Measurements from ENCODE around the gene MAPK8IP3.
A peak's percentile ranks its signal among the peaks of the same experiment; 100 is the strongest.

The MAPK8IP3 gene, protein sequence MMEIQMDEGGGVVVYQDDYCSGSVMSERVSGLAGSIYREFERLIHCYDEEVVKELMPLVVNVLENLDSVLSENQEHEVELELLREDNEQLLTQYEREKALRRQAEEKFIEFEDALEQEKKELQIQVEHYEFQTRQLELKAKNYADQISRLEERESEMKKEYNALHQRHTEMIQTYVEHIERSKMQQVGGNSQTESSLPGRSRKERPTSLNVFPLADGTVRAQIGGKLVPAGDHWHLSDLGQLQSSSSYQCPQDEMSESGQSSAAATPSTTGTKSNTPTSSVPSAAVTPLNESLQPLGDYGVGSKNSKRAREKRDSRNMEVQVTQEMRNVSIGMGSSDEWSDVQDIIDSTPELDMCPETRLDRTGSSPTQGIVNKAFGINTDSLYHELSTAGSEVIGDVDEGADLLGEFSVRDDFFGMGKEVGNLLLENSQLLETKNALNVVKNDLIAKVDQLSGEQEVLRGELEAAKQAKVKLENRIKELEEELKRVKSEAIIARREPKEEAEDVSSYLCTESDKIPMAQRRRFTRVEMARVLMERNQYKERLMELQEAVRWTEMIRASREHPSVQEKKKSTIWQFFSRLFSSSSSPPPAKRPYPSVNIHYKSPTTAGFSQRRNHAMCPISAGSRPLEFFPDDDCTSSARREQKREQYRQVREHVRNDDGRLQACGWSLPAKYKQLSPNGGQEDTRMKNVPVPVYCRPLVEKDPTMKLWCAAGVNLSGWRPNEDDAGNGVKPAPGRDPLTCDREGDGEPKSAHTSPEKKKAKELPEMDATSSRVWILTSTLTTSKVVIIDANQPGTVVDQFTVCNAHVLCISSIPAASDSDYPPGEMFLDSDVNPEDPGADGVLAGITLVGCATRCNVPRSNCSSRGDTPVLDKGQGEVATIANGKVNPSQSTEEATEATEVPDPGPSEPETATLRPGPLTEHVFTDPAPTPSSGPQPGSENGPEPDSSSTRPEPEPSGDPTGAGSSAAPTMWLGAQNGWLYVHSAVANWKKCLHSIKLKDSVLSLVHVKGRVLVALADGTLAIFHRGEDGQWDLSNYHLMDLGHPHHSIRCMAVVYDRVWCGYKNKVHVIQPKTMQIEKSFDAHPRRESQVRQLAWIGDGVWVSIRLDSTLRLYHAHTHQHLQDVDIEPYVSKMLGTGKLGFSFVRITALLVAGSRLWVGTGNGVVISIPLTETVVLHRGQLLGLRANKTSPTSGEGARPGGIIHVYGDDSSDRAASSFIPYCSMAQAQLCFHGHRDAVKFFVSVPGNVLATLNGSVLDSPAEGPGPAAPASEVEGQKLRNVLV (N-terminal part only)

DNA sequence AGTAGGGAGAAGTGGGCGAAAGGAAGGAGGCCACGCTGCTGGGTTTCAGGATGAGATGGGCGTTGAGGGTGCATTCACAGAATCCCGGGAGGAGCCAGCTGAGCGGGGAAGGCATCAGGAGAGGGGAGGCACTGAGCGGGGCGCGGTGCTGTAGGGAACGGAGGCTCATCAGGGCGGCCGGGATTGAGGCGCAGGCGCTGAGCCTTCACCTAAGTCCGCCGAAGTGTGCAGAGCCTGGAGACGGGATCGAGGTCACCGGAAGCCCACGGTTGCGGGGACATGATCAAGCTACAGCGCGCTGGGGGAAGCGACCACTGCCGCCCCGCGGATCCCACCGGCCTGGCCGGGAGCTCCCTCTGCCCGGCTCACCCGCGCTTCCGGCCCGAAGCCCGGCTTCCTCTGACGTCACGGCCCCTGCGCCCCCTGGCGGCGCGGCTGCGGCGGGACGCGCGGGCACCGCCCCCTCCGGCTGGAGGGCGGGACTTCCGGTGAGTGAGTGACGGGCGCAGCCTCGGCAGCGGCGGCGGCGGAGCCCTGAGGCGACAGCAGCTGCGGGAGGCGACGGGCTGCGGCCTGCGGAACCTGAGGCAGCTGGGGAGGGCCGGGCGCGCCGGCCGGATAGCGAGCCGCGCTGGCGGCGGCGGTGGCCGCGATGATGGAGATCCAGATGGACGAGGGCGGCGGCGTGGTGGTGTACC lies at the start of gene MAPK8IP3:
Gene MAPK8IP3 (plus strand): TSS at position 508 of the 698 bp plus-strand sequence. CDS start 145 bp downstream, at position 653.
- peak within 1 kb of the TSS; percentile 100 for H3K27ac Mint-ChIP-seq
- peak within 1 kb of the TSS; percentile 100 for H3K4me3 Mint-ChIP-seq
- H3K36me3 Mint-ChIP-seq (ENCODE audit: low read depth) = peaks cover 11% of the 10 kb centered on the region
- no peaks in the 10 kb centered on the region for H3K27me3 Mint-ChIP-seq (ENCODE audit: low read depth)
- no peaks in the 10 kb centered on the region for H3K9me3 Mint-ChIP-seq
- H3K4me1 Mint-ChIP-seq (ENCODE audit: low read depth) = peaks cover 31% of the 10 kb centered on the region

DNA sequence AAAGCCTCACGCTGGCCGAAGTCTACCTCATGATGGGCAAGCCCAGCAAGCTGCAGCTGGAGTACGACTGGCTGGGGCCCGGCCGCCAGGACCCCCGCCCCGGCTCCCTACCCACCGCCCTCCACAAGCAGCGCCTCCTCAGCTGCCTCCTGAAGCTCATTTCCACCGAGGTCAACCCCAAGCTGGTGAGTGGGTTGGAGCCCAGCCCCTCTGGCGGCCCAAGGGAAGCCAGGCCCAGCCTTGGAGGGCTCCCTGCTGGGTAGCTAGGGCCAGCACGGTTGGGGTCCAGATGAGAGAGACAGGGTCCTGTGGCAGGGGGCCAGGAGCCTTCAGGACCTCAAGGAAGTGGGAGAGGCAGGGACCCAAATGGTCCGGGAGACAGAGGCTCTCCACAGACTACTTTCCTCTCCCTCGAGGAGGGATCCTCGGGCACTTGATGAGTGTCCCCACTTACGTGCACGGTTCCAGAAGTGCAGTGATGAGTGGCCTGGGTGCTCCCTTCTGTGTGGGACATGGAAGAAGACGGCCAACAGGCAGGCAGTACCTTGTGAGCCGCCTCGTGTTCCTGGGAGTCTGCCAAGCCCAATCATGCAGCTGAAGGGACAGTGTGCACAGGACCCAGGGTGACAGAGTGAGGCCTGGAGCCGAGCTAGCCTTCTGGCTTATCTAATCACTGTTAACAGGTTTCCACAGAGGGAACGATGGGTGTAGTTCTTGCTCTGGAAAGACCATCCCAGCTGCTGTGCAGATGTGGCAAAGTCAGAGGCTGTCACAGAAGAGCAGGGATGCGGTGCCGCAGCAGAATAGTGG lies 49.0 kb upstream of the MAPK8IP3 start:
- Mint-ChIP-seq H3K27ac (no peak overlapping the region), H3K36me3 (ENCODE audit: low read depth) (peaks cover 17% of the 10 kb centered on the region), H3K4me1 (ENCODE audit: low read depth) (no peaks in the 10 kb centered on the region), H3K9me3 (no peaks in the 10 kb centered on the region), H3K4me3 (no peak overlapping the region), H3K27me3 (ENCODE audit: low read depth) (no peaks in the 10 kb centered on the region)

DNA sequence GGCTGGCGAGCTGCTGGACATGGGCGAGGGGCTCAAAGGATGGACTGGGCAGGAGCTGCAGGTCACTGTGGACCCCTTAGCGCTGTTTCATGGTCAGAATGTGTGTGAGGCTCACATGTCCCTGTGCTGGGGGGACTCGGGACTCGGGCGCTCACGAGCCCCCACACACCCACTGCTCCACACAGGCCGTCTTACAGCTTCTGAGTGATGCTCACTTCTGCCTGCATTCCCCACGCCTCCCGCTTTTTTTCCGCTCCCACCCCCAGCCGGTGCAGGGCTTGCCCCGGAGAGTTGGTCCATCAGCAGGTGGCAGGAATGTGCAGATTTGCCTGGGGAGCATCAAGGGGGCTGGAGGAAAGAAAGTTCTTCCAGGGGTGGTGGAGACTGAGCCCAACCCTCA lies 48.2 kb upstream of the MAPK8IP3 start:
- no peaks in the 10 kb centered on the region for H3K27me3 Mint-ChIP-seq (ENCODE audit: low read depth)
- H3K27ac Mint-ChIP-seq = no peak overlapping the region
- H3K9me3 Mint-ChIP-seq = no peaks in the 10 kb centered on the region

DNA sequence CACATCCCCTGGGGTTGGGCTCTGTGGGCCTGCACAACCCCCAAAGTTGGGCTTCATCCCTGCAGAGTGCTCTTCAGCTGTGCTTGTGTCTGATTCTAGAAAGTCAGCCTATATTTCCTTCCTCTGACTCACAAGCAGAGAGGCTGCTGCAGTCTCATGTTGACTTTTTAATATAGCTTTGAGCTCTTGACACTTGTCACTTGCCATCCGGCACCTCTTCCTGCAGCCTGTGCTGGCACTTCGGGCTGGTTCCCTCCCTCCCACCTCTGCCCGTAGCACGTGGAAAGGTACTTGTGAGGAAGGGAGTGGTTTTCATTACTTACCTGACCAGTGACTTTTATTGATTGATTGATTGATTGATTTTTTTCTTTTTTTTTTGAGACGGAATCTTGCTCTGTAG lies 47.0 kb upstream of the MAPK8IP3 start:
- Mint-ChIP-seq H3K4me3 (no peak overlapping the region), H3K9me3 (no peaks in the 10 kb centered on the region), H3K27ac (no peak overlapping the region), H3K36me3 (ENCODE audit: low read depth) (peaks cover 17% of the 10 kb centered on the region), H3K27me3 (ENCODE audit: low read depth) (no peaks in the 10 kb centered on the region), H3K4me1 (ENCODE audit: low read depth) (no peaks in the 10 kb centered on the region)

More for the DNA sequence above, 48.2 kb upstream of the MAPK8IP3 start:
- Mint-ChIP-seq H3K4me3 (no peak overlapping the region), H3K4me1 (ENCODE audit: low read depth) (no peaks in the 10 kb centered on the region), H3K36me3 (ENCODE audit: low read depth) (peaks cover 15% of the 10 kb centered on the region)

DNA sequence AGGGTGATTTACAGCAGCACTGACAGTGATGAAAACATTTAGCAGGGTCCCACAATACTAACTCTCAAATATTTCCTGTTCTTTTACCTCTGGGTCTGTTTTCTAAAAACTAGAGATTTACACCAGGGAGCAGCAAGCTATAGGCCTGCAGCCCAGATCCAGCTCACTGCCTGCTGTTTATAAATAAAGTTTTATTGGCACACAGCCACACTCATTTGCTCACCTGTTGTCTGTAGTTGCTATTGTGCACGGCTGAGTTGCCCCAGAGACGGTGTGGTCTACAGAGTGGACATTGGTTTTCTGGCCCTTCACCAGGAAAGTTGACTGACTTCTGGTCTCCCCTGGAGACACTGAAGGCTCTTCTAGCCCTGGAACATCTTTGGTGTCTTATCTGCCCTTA lies 44.2 kb upstream of the MAPK8IP3 start:
- Mint-ChIP-seq H3K36me3 (ENCODE audit: low read depth) (peaks cover 17% of the 10 kb centered on the region), H3K4me3 (no peak overlapping the region), H3K9me3 (no peaks in the 10 kb centered on the region), H3K27me3 (ENCODE audit: low read depth) (no peaks in the 10 kb centered on the region), H3K4me1 (ENCODE audit: low read depth) (no peaks in the 10 kb centered on the region), H3K27ac (no peak overlapping the region)

DNA sequence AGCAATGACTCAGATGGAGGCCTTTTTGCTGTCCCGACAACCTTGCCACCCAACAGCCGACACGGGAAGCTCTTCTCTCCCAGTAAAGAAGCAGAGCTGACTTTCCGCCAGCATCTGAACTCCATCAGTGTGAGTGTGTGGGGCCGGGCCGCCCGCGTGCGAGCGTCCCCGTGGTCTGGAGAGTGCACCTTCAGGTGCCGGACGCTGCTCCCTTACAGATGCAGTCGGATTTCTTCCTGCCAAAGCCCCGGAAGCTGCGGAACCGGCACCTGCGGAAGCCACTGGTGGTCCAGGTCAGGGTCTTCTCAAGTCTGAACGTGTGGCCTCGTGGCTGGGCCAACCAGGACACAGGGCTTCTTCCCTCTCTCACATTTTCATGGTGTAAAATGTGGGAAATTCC lies 43.5 kb upstream of the MAPK8IP3 start:
- Mint-ChIP-seq H3K9me3 (no peaks in the 10 kb centered on the region), H3K4me1 (ENCODE audit: low read depth) (no peaks in the 10 kb centered on the region), H3K4me3 (no peak overlapping the region), H3K36me3 (ENCODE audit: low read depth) (peaks cover 17% of the 10 kb centered on the region), H3K27ac (no peak overlapping the region), H3K27me3 (ENCODE audit: low read depth) (no peaks in the 10 kb centered on the region)

DNA sequence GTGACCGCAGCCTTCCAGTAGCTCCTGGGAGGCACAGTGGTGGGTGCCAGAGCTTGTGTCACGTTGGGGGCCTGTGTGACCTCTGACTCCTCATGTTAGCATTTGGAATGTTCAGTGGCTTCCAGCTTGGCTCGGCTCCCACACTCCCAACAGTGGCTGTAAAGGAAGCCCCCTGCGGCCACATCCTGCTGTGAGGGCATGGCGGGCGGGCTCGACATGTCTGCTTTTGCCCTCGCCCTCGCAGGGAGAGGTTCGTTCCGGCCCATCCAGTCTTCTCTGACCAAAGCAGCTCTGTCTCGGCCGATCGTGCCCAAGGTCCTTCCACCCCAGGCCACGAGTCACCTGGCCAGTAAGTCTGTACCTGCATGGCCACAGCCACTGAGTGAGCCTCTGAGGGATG lies 40.2 kb upstream of the MAPK8IP3 start:
- Mint-ChIP-seq H3K27me3 (ENCODE audit: low read depth) (no peaks in the 10 kb centered on the region), H3K9me3 (no peaks in the 10 kb centered on the region), H3K4me1 (ENCODE audit: low read depth) (no peaks in the 10 kb centered on the region), H3K36me3 (ENCODE audit: low read depth) (peaks cover 25% of the 10 kb centered on the region), H3K27ac (no peak overlapping the region), H3K4me3 (no peak overlapping the region)

DNA sequence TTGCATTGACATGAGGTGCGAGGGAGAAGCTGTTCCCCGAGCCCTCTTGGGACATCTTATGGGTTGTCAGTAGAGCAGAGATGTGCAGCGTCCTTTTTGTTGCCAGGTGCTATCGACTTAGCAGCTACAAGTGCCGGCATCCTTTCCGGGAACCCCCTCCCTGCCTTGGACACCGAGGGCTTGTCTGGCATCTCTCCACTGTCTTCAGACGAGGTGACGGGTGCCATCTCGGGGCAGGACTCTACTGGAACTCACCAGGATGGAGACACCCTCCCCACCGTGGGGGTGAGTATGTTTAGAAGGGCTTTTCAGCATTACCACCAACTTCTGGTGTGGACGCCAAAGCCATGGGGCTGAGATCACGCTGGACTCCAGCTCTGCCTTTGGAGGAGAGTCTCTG lies 39.7 kb upstream of the MAPK8IP3 start:
- Mint-ChIP-seq H3K27me3 (ENCODE audit: low read depth) (no peaks in the 10 kb centered on the region), H3K27ac (no peak overlapping the region), H3K9me3 (no peaks in the 10 kb centered on the region), H3K36me3 (ENCODE audit: low read depth) (peaks cover 30% of the 10 kb centered on the region), H3K4me3 (no peak overlapping the region), H3K4me1 (ENCODE audit: low read depth) (no peaks in the 10 kb centered on the region)

DNA sequence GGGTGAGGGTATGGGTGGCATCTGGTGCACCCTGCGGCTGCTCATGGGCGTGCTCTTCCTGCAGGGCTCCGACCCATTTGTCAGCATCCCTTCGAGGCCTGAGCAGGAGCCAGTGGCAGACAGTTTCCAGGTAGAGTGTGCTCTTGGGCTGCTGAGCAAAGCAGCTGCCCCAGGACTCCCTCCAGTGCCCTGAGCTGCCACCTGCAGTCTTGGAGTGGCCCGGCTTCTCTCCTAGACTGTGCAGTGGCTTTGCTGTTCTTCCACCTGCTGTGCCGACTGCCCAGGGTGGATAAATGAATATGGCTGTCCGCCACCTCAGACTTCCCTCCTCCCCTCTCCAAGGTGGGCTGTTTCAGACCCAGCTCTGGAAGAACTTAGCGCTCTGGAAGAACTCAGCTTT lies 38.7 kb upstream of the MAPK8IP3 start:
- Mint-ChIP-seq H3K9me3 (no peaks in the 10 kb centered on the region), H3K27ac (no peak overlapping the region), H3K27me3 (ENCODE audit: low read depth) (no peaks in the 10 kb centered on the region), H3K4me3 (no peak overlapping the region), H3K4me1 (ENCODE audit: low read depth) (no peaks in the 10 kb centered on the region), H3K36me3 (ENCODE audit: low read depth) (peaks cover 37% of the 10 kb centered on the region)

DNA sequence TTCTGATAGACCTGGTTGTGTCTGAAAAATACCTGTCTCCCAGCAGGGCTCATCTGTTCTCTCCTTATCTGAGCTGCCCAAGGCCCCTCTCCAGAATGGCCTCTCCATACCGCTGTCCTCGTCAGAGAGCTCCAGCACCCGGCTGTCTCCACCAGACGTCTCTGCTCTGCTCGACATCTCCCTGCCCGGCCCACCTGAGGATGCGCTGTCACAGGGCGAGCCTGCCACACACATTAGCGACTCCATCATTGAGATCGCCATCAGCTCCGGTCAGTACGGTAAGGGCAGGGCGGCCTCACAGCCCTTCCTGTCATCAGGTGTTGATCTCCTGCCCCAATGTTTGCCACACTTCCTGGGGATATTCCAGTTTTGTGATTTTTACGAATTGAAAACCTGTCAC lies 38.1 kb upstream of the MAPK8IP3 start:
- Mint-ChIP-seq H3K36me3 (ENCODE audit: low read depth) (peaks cover 40% of the 10 kb centered on the region), H3K4me3 (no peak overlapping the region), H3K4me1 (ENCODE audit: low read depth) (no peaks in the 10 kb centered on the region), H3K27ac (no peak overlapping the region), H3K9me3 (no peaks in the 10 kb centered on the region), H3K27me3 (ENCODE audit: low read depth) (no peaks in the 10 kb centered on the region)

DNA sequence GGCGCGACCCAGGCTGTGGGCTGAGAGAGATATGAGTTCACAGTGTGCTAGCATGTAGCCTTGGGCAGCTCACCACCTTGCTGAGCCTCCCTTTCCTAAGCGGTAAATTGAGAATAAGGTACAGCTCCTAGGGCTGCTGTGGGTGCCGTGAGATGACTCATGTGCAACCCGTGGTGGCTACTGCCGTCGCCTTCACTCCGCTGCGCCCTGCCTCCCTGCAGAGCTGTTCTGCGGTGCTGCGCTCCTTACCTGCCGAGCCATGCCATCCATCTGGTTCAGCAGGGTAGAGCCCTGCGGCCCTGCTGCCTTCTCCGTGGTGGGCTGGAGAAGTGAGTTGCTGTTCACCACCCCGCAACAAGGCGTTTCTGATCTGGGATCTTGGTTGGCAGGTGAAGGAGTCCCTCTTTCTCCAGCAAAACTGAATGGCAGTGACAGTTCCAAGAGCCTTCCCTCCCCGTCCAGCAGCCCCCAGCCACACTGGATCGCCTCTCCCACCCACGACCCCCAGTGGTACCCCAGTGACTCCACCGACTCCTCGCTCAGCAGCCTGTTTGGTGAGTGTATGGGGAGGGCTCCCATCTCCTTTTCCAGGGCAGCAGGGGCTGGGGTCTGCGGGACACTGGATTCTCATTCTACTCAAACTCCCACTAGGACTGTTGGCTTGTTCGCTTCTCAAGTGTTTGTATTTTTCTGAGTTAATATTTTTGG lies 37.2 kb upstream of the MAPK8IP3 start:
- H3K36me3 Mint-ChIP-seq (ENCODE audit: low read depth) = peaks cover 42% of the 10 kb centered on the region

DNA sequence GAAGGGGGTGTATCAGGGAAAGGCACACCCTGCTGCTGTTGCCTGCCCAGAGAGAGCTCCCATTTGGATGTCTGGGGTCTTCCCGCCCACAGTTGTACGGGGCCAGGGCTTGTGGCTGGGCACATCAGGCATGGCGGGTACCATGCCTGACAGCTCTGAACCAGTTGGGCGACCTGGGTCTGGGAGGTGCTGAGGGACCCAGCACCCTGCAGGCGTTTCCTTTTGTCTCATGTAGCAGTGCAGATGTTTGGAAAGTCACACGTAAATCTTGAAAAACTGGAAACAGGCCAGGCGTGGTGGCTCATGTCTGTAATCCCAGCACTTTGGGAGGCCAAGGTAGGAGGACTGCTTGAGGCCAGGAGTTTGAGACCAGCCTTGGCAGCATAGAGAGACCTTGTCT lies 36.3 kb upstream of the MAPK8IP3 start:
- Mint-ChIP-seq H3K27me3 (ENCODE audit: low read depth) (no peaks in the 10 kb centered on the region), H3K4me3 (no peak overlapping the region), H3K4me1 (ENCODE audit: low read depth) (no peaks in the 10 kb centered on the region), H3K27ac (no peak overlapping the region), H3K36me3 (ENCODE audit: low read depth) (peaks cover 45% of the 10 kb centered on the region), H3K9me3 (no peaks in the 10 kb centered on the region)

More for the DNA sequence above, 37.2 kb upstream of the MAPK8IP3 start:
- no peak overlapping the region for H3K27ac Mint-ChIP-seq
- no peaks in the 10 kb centered on the region for H3K9me3 Mint-ChIP-seq
- H3K4me1 Mint-ChIP-seq (ENCODE audit: low read depth) = no peaks in the 10 kb centered on the region
- no peaks in the 10 kb centered on the region for H3K27me3 Mint-ChIP-seq (ENCODE audit: low read depth)
- no peak overlapping the region for H3K4me3 Mint-ChIP-seq

DNA sequence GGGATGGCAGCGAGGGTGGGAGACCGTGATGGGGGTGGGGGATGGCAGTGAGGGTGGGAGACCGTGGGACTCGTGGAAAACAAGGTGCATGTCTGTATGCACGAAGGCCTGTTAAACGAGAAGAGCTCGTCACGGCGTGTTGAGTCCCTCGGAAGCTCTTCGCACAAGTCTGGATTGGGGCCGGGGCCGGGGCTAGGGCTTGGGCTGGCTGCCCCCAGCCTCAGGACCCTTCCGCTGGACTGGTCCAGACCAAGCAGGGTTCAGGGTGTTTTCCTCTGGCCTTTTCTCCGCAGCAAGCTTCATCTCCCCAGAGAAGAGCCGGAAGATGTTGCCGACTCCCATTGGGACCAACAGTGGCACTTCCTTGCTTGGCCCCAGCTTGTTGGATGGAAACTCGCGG lies 35.6 kb upstream of the MAPK8IP3 start:
- no peaks in the 10 kb centered on the region for H3K27me3 Mint-ChIP-seq (ENCODE audit: low read depth)
- H3K36me3 Mint-ChIP-seq (ENCODE audit: low read depth) = peaks cover 44% of the 10 kb centered on the region
- H3K27ac Mint-ChIP-seq = no peak overlapping the region
- H3K4me1 Mint-ChIP-seq (ENCODE audit: low read depth) = no peaks in the 10 kb centered on the region
- H3K4me3 Mint-ChIP-seq = no peak overlapping the region
- H3K9me3 Mint-ChIP-seq = no peaks in the 10 kb centered on the region
